GDM1 (cell line): ENCODE results near the gene MRPL54.
A peak's percentile ranks its signal among the peaks of the same experiment; 100 is the strongest.

Experiments
- DNase-seq: peaks from one replicate; lab custom pipeline; 2025; lab: John Stamatoyannopoulos, UW

The MRPL54 gene

GRCh38 chr19:3785938-3786824, 23.7 kb downstream of the MRPL54 start, which contains the start of gene MATK:
TSS of gene MATK (minus strand) at chr19:3786381. CDS start at chr19:3785135, 1,246 bp downstream.
- DNase-seq: peak; percentile 49

DNA sequence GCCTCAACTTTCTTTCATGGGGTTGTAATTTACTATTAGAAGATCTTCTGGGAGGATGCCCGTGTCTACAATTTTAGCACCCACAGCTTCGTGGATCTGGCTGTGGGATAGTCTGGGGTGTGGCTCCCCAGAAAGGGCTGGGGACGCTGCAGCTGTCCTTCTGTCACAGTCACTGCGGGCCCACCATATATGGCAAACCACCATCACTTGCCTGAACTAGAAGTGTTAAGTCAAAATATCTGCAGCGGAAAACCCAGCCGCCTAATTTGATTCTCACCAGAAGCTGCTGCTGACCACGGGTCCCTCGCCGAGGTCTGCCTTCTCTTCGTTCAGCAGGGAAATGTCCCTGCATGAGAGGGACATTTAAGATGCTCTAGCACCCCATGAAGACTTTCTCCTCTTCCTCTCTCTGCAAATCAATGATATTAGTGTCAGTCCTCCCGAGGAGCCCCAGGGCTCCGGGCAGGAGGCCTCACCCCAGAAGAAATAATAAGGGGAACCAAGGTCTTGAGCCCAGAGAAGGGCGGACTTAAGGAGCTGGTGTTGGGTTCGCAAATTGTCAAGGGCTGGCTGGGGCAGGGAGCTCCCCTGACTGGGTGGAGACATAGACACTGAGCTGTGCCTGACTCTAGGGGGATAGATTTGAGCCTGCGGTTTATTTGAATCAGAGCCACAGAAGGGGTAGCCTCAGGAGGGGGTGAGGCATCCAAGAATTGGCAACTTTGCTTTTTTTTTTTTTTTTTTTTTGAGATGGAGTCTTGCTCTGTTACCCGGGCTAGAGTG, 26.7 kb downstream of the MRPL54 start:
- no peak for DNase-seq

DNA sequence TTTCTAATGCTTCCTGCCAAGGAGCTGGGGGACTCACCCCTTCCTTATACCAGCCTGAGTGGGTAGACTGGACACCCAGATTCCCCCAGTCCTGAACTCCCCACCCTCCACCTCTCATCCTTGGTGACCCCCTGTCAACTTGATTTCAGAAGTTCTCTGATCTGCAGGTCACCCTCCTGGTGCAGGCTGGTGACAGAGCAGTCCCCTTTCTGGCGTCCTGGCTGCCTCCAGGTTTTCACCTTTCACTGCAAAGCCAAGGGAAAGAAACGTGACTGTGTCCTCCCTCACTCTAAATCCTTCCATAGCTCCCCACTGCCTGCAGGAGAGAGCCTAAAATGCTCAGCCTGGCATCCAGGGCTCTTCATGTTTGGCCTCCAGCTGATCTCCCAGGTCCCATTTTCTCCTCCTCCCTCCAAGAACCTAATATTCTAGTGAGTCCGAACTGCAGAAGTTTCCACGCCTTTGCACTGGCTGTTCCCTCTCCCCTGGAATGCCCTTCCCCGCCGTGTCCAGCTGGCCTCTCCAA, 27.8 kb downstream of the MRPL54 start:
- DNase-seq: no peak

GRCh38 chr19:3790941-3791340, 28.5 kb downstream of the MRPL54 start:
- no peak for DNase-seq

DNA sequence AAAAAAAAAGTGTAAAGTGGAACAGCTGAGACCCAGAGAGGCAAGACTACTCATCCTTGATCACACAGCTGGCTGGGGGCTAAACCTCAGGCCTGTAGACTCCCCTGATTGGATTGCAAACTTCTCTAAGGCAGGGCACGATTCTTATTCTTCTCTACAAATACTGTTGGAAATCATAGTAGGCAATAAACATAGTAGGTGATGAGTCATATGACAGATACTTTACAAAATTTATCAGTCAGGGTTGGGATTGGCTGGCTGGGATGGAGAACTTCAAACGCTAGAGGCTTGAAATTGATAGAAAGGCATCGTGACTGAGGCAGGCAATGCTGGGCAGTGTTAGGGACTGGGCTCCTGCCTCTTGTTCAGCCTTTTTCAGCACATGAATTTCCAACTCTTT, 29.6 kb downstream of the MRPL54 start:
- no peak for DNase-seq

DNA sequence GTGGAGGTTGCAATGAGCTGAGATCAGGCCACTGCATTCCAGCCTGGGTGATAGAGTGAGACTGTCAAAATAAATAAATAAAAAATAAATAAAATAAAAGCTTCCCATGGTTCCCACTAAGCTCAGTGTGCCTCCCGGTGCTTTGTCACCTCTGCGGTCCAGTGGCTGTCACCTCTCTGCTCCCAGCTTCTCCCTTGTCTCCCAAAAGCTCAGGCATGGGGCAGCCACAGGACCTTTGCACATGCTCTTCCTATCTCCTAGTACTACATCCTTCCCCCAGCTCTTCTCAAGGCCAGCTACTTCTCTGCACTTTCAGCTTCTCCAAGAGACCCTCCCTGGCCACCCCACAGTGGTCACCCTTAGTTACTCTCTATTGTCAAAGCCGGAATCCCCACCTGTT, 31.3 kb downstream of the MRPL54 start:
- no peak for DNase-seq

DNA sequence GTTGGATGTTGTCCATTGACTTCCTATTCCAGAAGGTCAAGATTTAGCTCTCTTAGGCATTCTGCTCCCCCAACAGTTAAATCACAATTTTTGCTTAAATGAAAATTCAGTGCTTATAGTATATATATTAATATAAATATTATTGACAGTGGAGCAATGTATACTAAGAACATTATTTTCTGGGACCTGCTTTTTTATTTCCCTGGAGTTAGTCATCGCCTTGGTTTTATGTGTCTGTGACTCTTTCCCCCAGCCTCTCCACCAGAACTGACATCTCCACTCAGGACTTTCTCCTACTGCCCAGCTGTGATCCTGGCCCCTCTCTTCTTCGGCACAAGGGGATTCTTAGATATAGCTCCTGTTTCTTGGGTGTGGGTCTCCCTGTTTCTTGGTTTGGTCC, 33.9 kb downstream of the MRPL54 start:
- no peak for DNase-seq

DNA sequence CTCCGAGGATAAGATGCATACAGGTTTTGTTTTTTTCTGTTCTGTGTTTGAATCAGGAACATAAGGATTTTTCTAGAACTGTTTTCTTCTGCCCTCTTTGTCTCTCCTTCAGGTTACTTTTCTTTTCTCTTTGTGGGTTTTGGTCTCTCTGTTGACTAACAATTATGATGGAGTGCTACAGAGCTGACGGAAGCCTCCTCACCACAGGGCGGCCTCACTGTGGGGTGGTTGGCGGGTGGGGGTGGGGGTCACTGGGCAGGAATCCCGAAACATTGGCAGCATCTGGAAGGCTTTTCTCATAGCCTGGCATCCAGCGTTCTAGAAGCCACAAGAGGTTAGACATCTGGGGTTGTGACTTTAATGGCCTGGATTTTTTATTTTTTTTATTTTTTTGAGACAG, 35.7 kb downstream of the MRPL54 start:
- peak; percentile 64 for DNase-seq

DNA sequence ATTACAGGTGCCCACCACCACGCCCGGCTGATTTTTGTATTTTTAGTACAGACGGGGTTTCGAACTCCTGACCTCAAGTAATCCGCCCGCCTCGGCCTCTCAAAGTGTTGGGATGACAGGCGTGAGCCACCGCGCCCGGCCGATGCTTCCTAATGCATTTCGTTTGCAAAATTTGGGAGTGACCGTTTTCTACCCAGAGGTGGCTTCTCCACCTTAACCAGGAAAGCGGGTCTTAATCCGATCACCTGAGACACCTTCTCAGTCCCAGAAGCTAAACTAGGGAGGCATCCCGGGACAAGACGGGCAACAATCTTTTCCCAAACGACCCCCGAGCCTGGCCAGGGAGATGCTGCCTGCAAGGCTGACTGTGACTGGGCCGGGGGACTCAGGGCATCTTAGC, 38.5 kb downstream of the MRPL54 start:
- DNase-seq: no peak

GRCh38 chr19:3801412-3802096, 39.1 kb downstream of the MRPL54 start:
- DNase-seq: no peak

GRCh38 chr19:3803114-3803888, 40.8 kb downstream of the MRPL54 start:
- DNase-seq: no peak

GRCh38 chr19:3803986-3804385, 41.5 kb downstream of the MRPL54 start:
- DNase-seq: no peak

GRCh38 chr19:3804429-3804828, 41.9 kb downstream of the MRPL54 start:
- no peak for DNase-seq

- no peak for DNase-seq
These were observed 43.4 kb downstream of the MRPL54 start for GRCh38 chr19:3805859-3806258.

GRCh38 chr19:3807131-3807480, 44.6 kb downstream of the MRPL54 start:
- DNase-seq: no peak

DNA sequence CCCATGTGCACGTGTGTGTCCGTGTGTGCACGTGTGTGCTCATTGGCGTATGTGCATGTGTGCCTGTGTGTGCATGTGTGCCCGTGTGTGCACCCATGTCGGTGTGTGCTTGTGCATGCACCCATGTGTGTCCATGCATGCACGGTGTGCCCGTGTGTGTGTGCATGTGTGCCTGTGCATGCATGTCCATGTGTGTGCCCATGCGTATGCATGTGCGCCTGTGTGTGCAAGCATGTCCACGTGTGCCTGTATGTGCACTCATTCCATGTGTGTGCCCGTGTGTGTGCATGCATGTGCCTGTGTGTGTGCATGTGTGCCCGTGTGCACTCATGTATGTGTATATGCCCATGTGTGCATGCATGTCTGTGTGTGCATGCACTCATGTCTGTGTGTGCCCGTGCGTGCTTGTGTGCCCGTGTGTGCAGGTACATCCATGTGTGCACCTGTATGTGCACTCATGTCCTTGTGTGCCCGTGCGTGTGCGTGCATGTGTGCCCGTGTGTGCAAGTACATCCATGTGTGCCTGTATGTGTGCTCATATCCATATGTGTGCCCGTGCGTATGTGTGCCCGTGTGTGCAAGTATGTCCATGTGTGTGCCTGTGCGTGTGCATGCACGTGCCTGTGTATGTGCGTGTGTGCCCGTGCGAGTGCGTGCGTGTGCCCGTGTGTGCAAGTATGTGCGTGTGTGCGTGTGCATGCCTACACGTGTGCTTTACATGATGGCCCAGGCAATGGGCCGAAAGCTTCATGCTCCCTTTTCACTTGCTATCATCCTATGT, 45.3 kb downstream of the MRPL54 start:
- DNase-seq: no peak

DNA sequence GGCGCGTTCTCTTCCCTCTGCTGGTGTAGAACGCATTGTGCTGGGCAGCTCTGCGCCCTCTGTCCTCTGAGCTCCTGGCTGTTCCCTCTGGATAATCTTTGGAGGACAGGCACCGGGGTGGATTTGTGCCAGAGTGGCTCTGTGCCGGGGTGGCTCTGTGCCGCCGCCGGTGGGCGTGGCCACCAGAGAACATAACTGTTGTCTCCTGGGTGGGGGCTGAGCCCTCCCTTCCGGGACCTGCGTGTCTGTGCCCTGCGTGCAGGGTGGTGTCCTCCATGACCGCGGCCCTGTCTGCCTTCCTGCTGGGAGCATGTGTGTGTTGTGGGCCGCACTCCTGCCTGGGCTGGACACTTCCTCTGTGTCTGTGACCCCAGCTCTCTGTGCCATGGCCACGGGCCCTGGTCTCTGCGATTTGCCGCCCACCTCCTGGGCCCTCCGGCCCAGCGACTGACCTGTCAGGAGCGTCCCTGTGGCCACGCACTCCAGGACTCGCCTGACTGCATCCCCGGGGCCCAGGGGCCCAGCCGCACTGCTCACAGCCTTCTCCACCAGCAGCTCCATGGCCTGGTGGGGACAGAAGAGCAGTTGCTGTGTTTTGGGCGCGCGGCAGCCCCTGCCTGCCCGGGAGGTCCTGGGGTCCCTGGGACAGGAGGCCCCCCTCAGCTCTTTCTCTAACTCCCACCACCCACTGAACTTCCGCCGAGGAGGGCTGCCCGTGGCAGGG, 46.1 kb downstream of the MRPL54 start:
- DNase-seq: no peak

DNA sequence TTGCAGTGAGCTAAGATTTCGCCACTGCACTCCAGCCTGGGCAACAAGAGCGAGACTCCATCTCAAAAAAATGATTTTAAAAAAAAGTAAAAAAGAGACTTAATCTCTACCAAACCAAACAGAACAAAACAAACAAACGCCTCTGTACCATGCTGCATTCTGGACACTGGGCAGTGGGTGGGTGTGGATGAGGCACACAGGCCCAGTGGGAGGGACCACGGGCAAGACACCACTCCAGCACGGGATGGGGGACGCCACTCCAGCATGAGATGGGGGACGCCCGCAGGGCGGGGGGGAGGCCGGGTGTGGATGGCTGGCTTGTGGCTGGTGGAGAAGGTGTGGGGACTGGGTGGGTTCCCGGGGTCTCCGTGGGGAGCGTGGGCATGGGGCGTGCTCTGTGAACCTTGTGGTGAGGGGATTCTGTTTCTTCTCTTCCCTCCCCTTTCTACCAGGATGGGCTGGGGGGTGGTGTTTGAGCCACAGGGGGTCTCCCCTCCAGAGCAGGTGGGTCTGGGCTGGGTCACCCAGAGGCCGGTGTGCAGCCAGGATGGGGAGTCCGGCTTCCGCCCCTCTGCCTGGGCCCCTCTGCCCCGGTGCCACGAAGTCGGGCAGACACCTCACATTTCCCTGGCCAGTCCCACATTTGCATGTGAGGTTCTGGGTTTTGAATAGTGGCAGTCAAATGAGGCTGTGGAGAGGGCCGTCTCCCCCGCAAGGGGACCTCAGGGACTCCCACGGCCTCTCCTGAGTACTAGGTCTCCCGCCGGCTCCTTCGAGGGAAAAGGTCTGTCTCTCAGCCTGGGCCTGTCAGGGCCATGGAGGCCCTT, 47.6 kb downstream of the MRPL54 start:
- no peak for DNase-seq

- no peak for DNase-seq
These were observed 48.4 kb downstream of the MRPL54 start for GRCh38 chr19:3810708-3811355.
